Activated gamma-delta T cell (primary cell): ENCODE results near the gene ENAH.
"Not testable (repeated sequence)": the region's sequence is repeated elsewhere in the genome, so short reads cannot be mapped to it uniquely, and the experiment has no call there.

Experiments
- DNase-seq: peaks from one replicate; lab custom pipeline; 2025; lab: John Stamatoyannopoulos, UW

ENAH gene

GRCh38 chr1:225644666-225645065 is 8.3 kb downstream of the ENAH start:
- no peak for DNase-seq

- no peak for DNase-seq
Observed at GRCh38 chr1:225642177-225642576, 10.7 kb downstream of the ENAH start.

DNA sequence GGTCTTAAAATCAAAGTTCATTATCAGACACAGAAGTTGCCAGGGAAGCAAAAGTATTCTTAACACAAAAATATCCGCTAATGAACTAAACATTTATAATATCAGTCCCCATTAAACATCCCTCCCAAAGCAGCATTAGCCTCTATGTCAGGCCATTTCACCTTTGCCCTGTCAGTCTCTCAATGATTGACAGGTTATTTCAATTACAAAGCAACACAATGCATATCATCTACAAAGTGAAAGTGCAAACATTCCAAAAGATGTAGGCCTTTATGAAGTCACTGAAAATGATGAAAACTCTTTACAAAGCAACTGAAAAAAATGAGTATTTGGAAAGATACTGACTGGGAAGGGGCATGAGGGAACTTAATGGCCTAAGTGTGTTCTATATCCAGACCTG is 14.1 kb downstream of the ENAH start:
- DNase-seq = no peak

DNA sequence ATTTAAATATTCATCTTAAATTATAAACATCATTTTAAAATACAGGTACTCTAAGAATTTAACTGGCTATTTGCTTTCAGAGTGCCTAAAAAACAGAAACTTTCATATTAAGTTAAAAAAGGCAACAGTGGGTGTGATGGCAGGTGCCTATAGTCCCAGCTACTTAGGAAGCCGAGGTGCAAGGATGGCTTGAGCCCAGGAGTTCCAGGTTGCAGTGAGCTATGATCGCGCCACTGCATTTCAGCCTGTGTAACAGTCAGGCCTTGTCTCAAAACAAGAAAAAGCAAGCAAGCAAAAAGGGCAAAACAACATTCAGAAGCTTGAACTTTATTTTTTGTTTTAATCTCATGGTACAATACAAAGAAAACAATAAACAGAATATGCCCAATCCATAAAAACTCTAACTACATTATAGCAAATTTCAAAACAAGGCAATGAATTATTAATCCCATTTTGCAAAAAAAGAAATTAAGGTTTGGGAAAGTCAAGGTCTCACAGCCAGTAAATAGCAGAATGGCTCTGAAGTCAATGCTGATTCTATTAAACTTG is 15.2 kb downstream of the ENAH start:
- no peak for DNase-seq

DNA sequence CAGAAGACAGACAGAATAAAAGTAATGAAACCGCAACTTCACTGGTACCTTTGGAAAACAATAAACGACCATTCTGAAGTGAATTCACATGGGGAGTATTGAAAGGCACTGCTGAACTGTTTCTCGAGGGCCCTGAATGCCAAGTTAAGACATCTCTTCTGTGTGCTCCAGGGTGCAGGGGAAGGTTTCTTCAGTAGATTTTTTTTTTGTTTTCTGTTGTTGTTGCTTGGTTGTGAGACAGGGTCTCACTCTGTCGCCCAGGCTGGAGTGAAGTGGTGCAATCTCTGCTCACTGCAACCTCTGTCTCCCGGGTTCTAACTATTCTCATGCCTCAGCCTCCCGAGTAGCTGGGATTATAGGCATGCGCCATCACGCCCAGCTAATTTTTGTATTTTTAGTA is 15.9 kb downstream of the ENAH start:
- DNase-seq = not testable (repeated sequence)

DNA sequence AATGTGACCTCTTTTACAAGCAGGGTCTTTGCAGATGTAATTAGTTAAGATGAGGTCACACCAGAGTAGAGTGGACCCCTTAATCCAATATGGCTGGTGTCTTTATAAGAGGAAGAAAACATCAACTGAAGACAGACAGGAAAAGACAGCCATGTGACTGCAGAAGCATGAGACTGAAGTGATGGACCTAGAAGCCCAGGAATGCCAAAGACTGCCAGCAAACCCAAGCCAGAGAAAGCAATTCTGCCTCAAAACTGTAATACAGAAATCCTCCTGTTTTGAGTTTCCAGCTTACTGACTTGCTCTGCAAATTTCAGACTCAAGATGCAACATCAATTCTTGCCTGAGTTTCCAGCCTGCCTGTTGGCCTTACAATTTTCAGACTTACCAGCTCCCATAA is 17.3 kb downstream of the ENAH start:
- DNase-seq = no peak

DNA sequence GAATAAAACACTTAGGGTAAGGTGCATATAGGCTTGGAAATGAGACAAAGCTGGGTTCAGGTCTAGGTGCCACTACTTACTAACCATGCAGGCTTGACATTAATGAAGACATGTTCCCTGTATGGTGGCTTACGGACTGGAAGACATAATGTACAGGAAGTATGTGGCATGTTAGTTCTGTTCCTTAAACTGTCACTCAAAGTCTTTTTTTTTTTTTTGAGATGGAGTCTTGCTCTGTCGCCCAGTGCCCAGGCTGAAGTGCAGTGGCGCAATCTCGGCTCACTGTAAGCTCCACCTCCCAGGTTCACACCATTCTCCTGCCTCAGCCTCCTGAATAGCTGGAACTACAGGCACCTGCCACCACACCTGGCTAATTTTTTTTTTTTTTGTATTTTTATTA is 20.1 kb downstream of the ENAH start:
- not testable (repeated sequence) for DNase-seq

GRCh38 chr1:225631021-225631663 is 21.8 kb downstream of the ENAH start:
- no peak for DNase-seq

- no peak for DNase-seq
Observed at GRCh38 chr1:225629483-225629882, 23.4 kb downstream of the ENAH start.

DNA sequence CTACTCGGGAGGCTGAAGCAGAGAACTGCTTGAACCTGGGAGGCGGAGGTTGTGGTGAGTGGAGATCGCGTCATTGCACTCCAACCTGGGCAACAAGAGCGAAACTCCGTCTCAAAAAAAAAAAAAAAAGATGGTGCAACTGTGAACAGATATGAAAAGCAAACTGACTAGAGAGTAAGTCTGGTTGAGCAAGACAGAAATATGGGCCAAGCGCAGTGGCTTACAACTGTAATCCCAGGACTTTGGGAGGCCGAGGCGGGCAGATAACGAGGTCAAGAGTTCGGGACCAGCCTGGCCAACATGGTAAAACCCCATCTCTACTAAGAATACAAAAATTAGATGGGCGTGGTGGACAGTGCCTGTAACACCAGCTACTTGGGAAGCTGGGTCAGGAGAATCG is 24.1 kb downstream of the ENAH start:
- not testable (repeated sequence) for DNase-seq

DNA sequence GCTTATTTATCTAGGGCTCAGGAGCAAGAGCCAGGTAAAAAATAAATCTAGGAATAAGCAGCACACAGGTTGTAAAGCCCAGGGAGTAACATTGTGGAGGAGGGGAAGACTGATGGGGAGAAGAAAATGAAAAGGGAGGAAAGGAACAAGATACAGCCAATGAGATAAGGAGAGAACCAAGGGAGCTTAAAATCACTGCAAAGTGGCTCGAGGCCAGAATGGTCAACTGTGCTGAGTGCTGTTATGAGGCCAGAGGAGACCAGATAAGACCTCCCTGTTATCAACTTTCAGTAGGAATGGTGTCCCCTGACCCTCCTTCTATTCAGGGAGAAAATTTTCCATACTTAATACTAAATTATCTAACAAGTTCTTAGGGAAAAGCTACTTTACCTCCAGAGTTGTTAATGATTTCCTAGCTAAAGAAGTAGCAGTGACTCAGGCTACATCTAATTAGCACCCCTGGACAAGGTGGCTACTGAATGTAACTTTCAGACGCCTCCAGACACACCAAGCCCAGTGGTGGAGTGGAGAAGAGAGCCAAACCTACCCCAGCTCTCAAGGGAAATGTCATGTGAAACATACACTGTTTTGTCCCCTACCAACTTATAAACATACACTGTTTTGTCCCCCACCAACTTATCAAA is 25.5 kb downstream of the ENAH start:
- DNase-seq = no peak

DNA sequence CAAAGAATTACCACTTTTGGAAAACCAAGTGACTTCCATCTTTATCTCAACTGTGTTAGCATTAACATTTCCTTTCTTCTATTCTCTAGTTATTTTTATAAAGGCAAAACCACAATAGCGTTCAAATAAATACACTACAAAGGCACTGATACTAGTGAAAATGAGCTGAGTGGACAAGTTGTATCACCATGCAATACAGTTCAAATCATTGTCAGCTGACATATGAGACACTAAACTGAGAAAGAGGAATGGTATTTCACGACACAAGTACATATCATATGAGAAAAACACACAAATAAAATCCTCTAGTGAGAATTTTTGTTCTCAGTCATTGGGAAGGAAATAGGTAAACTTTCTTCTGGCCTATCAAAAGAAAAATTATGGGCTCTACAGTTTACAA is 26.2 kb downstream of the ENAH start:
- DNase-seq = no peak

DNA sequence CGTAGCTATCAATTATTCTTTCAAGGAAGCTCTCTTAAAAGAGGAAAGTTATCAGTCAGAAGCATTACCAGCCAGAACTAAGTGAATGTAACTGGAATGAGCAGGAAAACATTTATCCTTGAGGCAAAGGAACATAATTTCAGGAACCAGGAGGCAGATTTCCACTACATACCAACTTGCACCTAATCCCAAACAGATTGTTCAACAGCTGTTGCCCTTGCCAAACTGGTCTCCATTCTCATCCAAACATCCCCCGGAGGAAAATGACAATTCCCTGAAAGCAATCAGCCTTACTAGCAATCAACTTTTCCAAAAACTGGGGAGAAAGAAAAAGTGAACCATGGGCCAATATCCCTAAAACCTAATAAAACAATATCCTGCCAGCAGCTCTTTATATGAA is 35.0 kb downstream of the ENAH start:
- no peak for DNase-seq

DNA sequence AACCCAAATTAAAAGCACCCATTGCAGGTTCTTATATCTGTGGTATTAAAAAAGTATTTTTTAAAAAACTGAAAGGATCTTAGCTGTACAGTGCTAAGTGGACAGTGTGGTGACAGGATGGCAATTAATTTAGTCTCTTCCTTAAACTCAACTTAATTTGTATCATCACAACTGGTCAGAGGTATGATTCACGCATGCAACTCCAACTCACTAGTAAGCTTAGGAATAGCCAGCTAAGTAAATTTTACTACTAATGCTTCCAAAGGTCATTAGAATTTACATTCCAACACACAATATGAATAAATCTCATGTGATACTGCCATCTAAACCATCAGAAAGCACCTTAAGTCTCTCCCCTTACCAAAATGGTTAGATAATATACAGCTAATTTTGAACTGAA is 35.4 kb downstream of the ENAH start:
- DNase-seq = no peak

- not testable (repeated sequence) for DNase-seq
Observed at GRCh38 chr1:225615403-225615790, 37.5 kb downstream of the ENAH start.

GRCh38 chr1:225613006-225613405 is 39.9 kb downstream of the ENAH start:
- no peak for DNase-seq

DNA sequence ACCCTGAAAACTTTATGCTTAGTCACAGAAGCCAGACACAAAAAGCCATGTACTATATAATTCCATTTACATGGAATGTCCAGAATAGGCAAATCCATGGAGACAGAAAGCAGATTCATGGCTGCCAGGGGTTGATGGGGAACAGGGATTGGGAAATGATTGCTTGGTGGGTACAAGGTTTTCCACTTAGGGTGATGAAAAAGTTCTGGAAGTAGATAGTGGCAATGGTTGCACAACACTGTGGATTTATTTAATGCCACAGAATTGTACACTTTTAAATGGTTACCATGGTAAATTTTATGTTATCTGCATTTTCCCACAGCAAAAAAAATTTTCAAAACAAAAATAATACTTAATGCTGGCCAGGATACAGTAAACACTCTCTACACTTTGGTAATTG is 40.6 kb downstream of the ENAH start:
- no peak for DNase-seq

DNA sequence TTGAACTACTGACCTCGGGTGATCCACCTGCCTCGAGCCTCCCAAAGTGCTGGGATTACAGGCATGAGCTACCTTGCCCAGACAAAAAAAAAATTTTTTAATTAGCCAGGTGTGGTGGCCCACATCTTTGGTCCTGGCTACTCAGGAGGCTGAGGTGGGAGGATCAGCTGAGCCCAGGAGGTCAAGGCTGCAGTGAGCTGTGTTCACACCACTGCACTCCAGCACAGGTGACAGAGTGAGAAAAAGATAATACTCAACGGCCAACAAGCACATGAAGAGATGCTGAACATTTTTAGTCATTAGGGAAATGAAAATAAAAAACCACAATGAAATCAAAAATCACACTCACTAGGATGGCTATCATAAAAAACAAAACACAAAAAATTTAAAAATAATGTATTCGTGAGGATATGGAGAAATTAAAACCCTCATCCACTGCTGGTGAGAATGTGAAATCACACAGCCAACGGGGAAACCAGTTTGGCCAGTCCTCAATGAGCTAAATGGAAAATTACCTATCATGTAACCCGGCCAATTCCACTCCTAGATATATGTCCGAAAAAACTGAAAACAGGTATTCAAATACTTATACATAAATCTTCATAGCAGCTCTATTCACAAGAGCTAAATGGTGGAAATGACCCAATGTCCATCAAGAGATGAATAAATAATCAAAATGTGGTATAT is 41.2 kb downstream of the ENAH start:
- DNase-seq = no peak

GRCh38 chr1:225610539-225610938 is 42.4 kb downstream of the ENAH start:
- no peak for DNase-seq

- no peak for DNase-seq
Observed at GRCh38 chr1:225608014-225608796, 44.7 kb downstream of the ENAH start.

- DNase-seq = no peak
Observed at GRCh38 chr1:225607355-225607754, 45.6 kb downstream of the ENAH start.
